ENCODE measurements around the gene GPRIN1.

GRCh38 chr5:176557846-176558245 lies 52.1 kb downstream of the GPRIN1 start:
- TF ChIP-seq CTCF (IDR thresholded peaks at IDR 0.05) = no peak
- TF ChIP-seq POLR2AphosphoS5 (IDR thresholded peaks at IDR 0.05) = no peak
- no peak for TF ChIP-seq POLR2A (IDR thresholded peaks at IDR 0.05)
